K562 (cell line): ENCODE results near the gene SHF. TPM values are rescaled to one million over a fixed set of nuclear protein-coding genes. Genes with fewer than 3 reads are reported as not detected.

Source experiments
- BHLHE40 ChIP-seq: IDR thresholded peaks from 2 replicates; pipeline ENCODE4 v1.6.1; 2011; ENCODE audit warnings: low read length, improper control_type of control experiment
- DDX20 ChIP-seq: fragments of 450-650 bp; IDR thresholded peaks from 2 replicates; pipeline ENCODE4 v1.6.1; 2016; ENCODE audit warnings: missing genetic modification characterization, low read depth, mild to moderate bottlenecking, missing compliant biosample characterization, moderate library complexity
- FIP1L1 ChIP-seq: fragments of 200-400 bp; formaldehyde crosslinking; IDR thresholded peaks from 2 replicates; pipeline ENCODE4 v1.6.1; 2018; ENCODE audit warnings: mild to moderate bottlenecking, low read depth, low read length; ENCODE audit not compliant: poor library complexity, severe bottlenecking
- NFIC ChIP-seq: fragments of 450-650 bp; IDR thresholded peaks from 2 replicates; pipeline ENCODE4 v1.6.1; 2017; ENCODE audit warnings: mild to moderate bottlenecking, inconsistent platforms
- RBBP5 ChIP-seq: fragments of 200-600 bp; sonication (generic); IDR thresholded peaks from 2 replicates; pipeline ENCODE4 v1.6.1; 2012; ENCODE audit warnings: borderline replicate concordance, mild to moderate bottlenecking, low read length, control low read depth, inconsistent platforms; ENCODE audit not compliant: insufficient read depth, poor library complexity, severe bottlenecking
- RNF2 ChIP-seq: sonication (generic); IDR thresholded peaks from 2 replicates; pipeline ENCODE4 v1.6.1; 2016
- SMAD3 ChIP-seq: fragments of 450-650 bp; formaldehyde crosslinking; conservative IDR thresholded peaks from 2 replicates; pipeline ENCODE4 v1.4.0; 2020; ENCODE audit warnings: mild to moderate bottlenecking
- SMAD4 ChIP-seq: fragments of 250-450 bp; sonication (Bioruptor Pico); conservative IDR thresholded peaks from 2 replicates; pipeline ENCODE4 v1.8.0; 2021; ENCODE audit warnings: inconsistent platforms, mild to moderate bottlenecking, moderate library complexity
- SUPT5H ChIP-seq: fragments of 450-650 bp; IDR thresholded peaks from 2 replicates; pipeline ENCODE4 v1.6.1; 2016
- ZNF217 ChIP-seq: sonication (generic); formaldehyde crosslinking; IDR thresholded peaks from 2 replicates; pipeline ENCODE4 v1.8.0; 2022; ENCODE audit warnings: mild to moderate bottlenecking, missing genetic modification reagents
- polyA plus RNA-seq, 8 experiments: library from polyadenylated mRNA; depleted of rRNA in 4 of 8; stranded (reverse) in 5 of 8; unstranded in 3 of 8; fragments of >200 nt; fragmentation: Nextera tagmentation in 2 of 8; fragmentation: Illumina TruSeq in 1 of 8; extraction: Ambion mirVana in 2 of 8; extraction: Trizol in 1 of 8; gene quantifications; 2 replicates each; pipeline versions ENCODE4 v1.2.1 to v1.2.3, GENCODE V29; 2011 to 2014; ENCODE audit warnings: inconsistent platforms in 1 of 8, missing spikeins in 1 of 8
- total RNA-seq, 7 experiments: library from RNA; depleted of rRNA in 6 of 7; stranded (reverse); fragments of >200 nt in 6 of 7; fragmentation: Illumina TruSeq in 2 of 7; extraction: Trizol in 2 of 7; gene quantifications; 2 replicates each; pipeline versions ENCODE4 v1.2.1 to v1.2.3, GENCODE V29; 2011 to 2021; ENCODE audit warnings: low replicate concordance in 1 of 7
- TF ChIP-seq, protein P1 (sequence below): fragments of 450-650 bp; IDR thresholded peaks from 2 replicates; pipeline ENCODE4 v1.6.1; 2016; ENCODE audit warnings: mild to moderate bottlenecking, moderate library complexity
- TF ChIP-seq, protein P2 (sequence below): sonication (generic); formaldehyde crosslinking; IDR thresholded peaks from 2 replicates; pipeline ENCODE4 v1.8.0; 2022; ENCODE audit warnings: missing genetic modification reagents, mild to moderate bottlenecking, moderate library complexity, borderline replicate concordance

Gene SHF
- total and polyA plus RNA-seq, 9 of the 15 experiments (the other 6 are each of a cell fraction or from before 2014, with no cell fraction given) = 0.51 to 2.2 (median 0.85) TPM; not detected in 2

DNA sequence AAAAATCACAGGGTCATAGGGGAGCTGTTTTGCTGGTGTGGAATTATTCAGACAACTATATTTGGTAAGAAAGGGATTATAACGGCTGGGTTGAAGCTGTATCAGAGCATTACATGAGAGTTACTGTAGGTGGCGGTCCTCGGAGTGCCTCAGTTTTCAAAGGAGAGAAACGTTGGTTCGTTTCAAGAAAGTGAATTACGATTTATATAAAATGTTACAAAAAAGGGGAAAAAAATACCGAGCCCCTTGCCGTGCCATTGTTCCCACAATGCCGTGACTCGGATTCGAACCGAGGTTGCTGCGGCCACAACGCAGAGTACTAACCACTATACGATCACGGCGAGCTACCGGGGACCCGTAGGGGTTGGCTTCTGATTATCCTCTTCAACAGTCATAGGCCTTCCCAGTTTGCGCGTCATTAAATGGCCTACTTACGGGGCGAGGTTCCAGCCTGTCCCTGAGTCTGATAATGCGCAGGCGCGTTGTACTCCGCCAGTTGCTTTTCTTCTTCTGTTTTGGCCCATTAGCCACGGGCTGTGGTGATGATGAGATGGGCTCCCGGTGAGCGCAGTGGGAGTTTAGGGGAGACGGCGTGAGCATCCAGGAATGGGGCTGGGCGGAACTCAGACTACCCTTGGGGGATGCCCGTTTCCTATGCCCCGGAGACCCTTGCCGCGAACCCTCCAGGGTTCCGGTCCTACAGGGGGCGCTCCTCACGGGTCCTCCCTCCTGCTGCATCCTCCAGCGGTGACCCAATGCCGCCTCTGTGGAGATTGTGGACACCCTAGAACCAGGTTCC, 10.8 kb upstream of the SHF start (continued):
- TF ChIP-seq, protein P1, sequence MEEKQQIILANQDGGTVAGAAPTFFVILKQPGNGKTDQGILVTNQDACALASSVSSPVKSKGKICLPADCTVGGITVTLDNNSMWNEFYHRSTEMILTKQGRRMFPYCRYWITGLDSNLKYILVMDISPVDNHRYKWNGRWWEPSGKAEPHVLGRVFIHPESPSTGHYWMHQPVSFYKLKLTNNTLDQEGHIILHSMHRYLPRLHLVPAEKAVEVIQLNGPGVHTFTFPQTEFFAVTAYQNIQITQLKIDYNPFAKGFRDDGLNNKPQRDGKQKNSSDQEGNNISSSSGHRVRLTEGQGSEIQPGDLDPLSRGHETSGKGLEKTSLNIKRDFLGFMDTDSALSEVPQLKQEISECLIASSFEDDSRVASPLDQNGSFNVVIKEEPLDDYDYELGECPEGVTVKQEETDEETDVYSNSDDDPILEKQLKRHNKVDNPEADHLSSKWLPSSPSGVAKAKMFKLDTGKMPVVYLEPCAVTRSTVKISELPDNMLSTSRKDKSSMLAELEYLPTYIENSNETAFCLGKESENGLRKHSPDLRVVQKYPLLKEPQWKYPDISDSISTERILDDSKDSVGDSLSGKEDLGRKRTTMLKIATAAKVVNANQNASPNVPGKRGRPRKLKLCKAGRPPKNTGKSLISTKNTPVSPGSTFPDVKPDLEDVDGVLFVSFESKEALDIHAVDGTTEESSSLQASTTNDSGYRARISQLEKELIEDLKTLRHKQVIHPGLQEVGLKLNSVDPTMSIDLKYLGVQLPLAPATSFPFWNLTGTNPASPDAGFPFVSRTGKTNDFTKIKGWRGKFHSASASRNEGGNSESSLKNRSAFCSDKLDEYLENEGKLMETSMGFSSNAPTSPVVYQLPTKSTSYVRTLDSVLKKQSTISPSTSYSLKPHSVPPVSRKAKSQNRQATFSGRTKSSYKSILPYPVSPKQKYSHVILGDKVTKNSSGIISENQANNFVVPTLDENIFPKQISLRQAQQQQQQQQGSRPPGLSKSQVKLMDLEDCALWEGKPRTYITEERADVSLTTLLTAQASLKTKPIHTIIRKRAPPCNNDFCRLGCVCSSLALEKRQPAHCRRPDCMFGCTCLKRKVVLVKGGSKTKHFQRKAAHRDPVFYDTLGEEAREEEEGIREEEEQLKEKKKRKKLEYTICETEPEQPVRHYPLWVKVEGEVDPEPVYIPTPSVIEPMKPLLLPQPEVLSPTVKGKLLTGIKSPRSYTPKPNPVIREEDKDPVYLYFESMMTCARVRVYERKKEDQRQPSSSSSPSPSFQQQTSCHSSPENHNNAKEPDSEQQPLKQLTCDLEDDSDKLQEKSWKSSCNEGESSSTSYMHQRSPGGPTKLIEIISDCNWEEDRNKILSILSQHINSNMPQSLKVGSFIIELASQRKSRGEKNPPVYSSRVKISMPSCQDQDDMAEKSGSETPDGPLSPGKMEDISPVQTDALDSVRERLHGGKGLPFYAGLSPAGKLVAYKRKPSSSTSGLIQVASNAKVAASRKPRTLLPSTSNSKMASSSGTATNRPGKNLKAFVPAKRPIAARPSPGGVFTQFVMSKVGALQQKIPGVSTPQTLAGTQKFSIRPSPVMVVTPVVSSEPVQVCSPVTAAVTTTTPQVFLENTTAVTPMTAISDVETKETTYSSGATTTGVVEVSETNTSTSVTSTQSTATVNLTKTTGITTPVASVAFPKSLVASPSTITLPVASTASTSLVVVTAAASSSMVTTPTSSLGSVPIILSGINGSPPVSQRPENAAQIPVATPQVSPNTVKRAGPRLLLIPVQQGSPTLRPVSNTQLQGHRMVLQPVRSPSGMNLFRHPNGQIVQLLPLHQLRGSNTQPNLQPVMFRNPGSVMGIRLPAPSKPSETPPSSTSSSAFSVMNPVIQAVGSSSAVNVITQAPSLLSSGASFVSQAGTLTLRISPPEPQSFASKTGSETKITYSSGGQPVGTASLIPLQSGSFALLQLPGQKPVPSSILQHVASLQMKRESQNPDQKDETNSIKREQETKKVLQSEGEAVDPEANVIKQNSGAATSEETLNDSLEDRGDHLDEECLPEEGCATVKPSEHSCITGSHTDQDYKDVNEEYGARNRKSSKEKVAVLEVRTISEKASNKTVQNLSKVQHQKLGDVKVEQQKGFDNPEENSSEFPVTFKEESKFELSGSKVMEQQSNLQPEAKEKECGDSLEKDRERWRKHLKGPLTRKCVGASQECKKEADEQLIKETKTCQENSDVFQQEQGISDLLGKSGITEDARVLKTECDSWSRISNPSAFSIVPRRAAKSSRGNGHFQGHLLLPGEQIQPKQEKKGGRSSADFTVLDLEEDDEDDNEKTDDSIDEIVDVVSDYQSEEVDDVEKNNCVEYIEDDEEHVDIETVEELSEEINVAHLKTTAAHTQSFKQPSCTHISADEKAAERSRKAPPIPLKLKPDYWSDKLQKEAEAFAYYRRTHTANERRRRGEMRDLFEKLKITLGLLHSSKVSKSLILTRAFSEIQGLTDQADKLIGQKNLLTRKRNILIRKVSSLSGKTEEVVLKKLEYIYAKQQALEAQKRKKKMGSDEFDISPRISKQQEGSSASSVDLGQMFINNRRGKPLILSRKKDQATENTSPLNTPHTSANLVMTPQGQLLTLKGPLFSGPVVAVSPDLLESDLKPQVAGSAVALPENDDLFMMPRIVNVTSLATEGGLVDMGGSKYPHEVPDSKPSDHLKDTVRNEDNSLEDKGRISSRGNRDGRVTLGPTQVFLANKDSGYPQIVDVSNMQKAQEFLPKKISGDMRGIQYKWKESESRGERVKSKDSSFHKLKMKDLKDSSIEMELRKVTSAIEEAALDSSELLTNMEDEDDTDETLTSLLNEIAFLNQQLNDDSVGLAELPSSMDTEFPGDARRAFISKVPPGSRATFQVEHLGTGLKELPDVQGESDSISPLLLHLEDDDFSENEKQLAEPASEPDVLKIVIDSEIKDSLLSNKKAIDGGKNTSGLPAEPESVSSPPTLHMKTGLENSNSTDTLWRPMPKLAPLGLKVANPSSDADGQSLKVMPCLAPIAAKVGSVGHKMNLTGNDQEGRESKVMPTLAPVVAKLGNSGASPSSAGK = no peak
- TF ChIP-seq DDX20 (tag) = no peak
- no peak for TF ChIP-seq SMAD3 (CRISPR knock-in tag)
- no peak for TF ChIP-seq ZNF217 (CRISPR knock-in tag)
- TF ChIP-seq RNF2 = peak; percentile 46; the same call in 1 of the 2 replicates
- peak; percentile 70 for TF ChIP-seq SUPT5H
- no peak for TF ChIP-seq BHLHE40
- peak; percentile 83 for TF ChIP-seq NFIC
- TF ChIP-seq, protein P2, sequence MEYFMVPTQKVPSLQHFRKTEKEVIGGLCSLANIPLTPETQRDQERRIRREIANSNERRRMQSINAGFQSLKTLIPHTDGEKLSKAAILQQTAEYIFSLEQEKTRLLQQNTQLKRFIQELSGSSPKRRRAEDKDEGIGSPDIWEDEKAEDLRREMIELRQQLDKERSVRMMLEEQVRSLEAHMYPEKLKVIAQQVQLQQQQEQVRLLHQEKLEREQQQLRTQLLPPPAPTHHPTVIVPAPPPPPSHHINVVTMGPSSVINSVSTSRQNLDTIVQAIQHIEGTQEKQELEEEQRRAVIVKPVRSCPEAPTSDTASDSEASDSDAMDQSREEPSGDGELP (CRISPR knock-in tag) = peak; percentile 76
- peak; percentile 77 for TF ChIP-seq SMAD4 (CRISPR knock-in tag)
- no peak for TF ChIP-seq FIP1L1
- peak; percentile 93 for TF ChIP-seq RBBP5
